Fibroblast of the aortic adventitia (primary cell): Measurements from ENCODE around the gene BBOX1. TPM values are rescaled to one million over a fixed set of nuclear protein-coding genes. Genes with fewer than 3 reads are reported as not detected.

Source experiments
- DNase-seq: peaks from one replicate; pipeline ENCODE4 v3.0.0-alpha.2; 2010; ENCODE audit warnings: low read depth
- H3K4me3 ChIP-seq: 2 replicates; pipeline ENCODE4 v1.5.1; 2011; ENCODE audit warnings: low read depth, mild to moderate bottlenecking, control low read depth, low read length, moderate library complexity
- total RNA-seq: library from RNA; depleted of rRNA; stranded (reverse); fragments of >200 nt; gene quantifications from 2 replicates; pipeline ENCODE4 v1.2.3, GENCODE V29; 2012; ENCODE audit warnings: low replicate concordance
- TF ChIP-seq, protein P1 (sequence below): IDR thresholded peaks from 2 replicates; pipeline ENCODE4 v1.5.1; 2011; ENCODE audit warnings: mild to moderate bottlenecking, low read length, control low read depth, inconsistent platforms; ENCODE audit not compliant: insufficient read depth

BBOX1 gene
- total RNA-seq, 1 donor, result not detected

DNA sequence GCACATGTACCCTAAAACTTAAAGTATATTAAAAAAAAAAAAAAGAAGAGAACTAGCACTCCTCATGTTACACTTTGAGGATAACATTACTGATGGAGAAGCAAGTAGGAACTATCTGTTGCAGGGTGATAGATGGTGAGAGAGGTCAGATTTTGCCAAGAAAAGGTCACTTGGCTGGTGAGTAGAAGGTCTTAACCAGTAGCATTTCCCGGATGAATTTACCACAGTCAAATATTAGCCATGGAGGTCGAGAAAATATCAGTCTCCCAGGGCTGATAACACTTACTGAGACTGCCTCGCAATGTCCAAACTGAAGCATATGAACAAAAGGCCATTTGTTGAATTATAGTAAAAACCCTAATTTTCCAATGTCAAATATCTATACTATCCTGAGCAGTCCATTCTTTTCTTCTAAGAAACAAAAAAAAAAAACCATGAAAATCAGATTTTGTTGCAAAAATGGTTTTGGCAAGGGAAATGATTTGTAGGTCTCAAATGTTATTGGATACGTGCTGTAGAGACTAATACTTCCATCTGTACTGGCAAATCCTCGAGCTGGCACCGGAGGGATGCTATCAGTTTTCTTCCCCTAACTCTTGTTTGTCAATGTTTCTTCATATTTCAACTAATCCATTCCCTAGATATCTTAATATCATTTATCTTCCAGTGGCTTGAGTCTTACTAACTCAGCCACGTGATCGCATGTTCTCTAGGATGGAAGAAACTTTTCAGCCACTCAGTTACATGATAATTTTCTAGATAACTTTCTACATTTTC is 14.5 kb upstream of the BBOX1 start:
- TF ChIP-seq, protein P1, sequence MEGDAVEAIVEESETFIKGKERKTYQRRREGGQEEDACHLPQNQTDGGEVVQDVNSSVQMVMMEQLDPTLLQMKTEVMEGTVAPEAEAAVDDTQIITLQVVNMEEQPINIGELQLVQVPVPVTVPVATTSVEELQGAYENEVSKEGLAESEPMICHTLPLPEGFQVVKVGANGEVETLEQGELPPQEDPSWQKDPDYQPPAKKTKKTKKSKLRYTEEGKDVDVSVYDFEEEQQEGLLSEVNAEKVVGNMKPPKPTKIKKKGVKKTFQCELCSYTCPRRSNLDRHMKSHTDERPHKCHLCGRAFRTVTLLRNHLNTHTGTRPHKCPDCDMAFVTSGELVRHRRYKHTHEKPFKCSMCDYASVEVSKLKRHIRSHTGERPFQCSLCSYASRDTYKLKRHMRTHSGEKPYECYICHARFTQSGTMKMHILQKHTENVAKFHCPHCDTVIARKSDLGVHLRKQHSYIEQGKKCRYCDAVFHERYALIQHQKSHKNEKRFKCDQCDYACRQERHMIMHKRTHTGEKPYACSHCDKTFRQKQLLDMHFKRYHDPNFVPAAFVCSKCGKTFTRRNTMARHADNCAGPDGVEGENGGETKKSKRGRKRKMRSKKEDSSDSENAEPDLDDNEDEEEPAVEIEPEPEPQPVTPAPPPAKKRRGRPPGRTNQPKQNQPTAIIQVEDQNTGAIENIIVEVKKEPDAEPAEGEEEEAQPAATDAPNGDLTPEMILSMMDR, result no peak

DNA sequence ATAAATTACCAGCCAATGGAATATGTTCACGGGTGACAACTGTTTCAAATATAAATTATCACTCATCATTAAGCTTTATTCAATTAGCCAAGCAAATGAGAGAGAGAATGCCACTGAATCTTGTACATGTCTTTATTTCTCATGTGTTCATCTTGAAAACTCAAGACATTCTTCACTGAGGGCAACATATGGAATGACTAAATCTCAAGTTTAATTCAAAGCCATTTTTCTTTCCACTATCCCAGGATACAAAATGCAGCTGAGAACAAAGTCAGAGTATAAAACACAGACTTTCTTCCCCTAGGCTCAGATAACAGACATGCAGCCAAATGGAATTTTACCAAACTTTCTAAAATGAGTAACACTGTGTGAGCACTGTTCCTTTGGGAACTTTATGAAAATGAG is 12.1 kb upstream of the BBOX1 start:
- TF ChIP-seq, protein P1, result no peak
- H3K4me3 ChIP-seq, result no peak overlapping the region
- peak; percentile 79 for DNase-seq

More for the DNA sequence above, 14.5 kb upstream of the BBOX1 start:
- no peak overlapping the region for H3K4me3 ChIP-seq
- DNase-seq, result no peak

DNA sequence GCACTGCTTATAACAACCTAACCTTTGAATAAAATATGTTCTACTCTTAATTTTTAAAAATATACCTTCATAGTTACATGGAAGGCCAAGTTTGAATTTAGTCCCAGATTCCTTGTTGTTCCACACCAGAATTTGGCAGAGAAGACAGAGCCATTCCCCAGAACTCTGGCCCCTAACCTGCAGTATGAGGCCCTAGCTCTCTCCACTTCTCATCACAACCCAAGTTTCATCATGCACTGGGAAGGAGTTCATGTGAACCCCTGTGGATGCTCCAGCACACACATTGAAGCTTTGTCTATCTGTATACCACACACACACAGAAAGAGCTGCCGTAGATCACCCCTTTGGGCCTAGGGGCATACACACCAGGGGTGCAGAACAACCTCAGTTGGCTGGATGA is 10.6 kb upstream of the BBOX1 start:
- no peak for DNase-seq
- TF ChIP-seq, protein P1, result no peak

DNA sequence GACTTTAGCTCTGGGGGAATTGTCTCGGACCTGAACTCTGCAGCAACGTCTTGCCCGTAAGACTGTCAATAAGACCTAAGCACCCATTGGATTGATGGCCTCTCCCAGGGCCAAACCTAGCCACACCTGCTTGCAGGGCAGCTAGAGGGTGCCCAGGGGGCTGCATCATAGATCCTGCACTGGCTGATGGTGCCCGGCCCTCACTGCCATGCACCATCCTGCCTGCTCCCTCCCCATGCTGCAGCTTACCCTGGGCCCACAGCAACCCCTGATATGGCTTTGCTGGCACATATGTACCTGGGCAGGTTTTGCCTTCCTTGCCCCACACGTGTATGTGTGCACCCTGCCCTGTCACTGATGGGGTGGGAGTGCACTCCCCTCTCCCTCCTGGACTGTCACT is 8.9 kb upstream of the BBOX1 start:
- H3K4me3 ChIP-seq, result no peak overlapping the region
- TF ChIP-seq, protein P1, result no peak
- no peak for DNase-seq

More for the DNA sequence above, 10.6 kb upstream of the BBOX1 start:
- H3K4me3 ChIP-seq, result no peak overlapping the region

DNA sequence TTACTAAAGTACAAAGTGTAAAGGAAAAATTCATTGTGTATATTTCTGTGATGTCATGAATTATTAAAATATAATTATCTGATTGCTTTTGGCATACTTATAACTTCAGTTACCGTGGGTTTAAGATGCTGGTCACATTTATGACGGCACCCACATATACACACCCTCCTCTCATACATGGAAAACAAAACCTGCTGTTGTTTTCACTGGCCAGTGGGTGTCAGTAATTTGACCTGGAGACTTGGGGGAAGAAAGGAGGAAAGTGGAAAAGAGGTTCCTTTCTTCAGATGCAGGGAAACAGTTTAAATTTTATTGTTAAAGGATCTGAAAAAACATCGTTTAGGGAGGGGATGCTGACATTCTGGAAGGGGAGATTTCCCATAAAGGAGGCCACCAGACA is 742 bp upstream of the BBOX1 start:
- TF ChIP-seq, protein P1, result no peak
- no peak overlapping the region for H3K4me3 ChIP-seq
- no peak for DNase-seq

DNA sequence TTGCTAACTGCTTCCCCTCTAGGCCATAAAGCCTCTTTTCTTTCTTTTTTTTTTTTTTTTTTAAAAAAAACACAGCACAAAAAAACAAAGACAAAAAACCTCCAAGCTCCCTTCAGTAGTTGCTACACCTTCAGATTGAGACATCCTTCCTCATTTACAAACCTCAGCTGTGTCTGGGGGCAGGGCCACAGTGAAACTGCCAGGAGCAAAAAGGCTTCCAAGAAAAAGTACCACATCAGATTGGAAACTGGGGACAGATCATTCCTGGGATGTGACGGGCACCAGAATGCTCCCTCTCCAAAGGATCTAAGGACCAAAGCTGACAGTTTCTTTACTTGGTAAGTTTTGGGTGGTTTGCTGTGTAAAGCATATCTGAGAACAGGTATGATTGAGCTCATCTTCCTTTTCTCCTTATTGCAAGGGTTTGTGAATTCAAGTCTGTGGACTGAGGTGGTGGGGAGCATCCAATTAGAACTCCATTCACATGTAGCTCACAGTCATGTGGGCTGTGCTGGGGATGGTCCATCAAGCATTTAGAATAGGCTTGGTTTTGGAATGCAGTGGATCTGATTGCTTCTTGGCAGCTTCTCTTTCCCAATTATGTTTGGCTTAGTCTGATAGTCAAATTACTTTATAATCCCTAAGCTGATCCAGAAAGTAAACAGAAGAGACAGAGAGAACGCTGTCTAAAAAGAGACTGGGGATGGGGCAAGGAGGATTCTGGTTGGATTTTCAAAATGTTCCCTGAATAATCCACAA is 705 bp downstream of the BBOX1 start:
- H3K4me3 ChIP-seq, result no peak overlapping the region
- TF ChIP-seq, protein P1, result no peak
- DNase-seq, result no peak
